GM18499 (cell line): Measurements from ENCODE around the gene SPATA31C2.
"Not testable (repeated sequence)": the region's sequence is repeated elsewhere in the genome, so short reads cannot be mapped to it uniquely, and the experiment has no call there.

Experiments used
- ATAC-seq: cut with Tn5 transposase; IDR thresholded peaks from one replicate; pipeline ENCODE4 v1.9.1; 2021; ENCODE audit warnings: moderate number of reproducible peaks; ENCODE audit not compliant: insufficient read depth, unreplicated experiment

Gene SPATA31C2

DNA sequence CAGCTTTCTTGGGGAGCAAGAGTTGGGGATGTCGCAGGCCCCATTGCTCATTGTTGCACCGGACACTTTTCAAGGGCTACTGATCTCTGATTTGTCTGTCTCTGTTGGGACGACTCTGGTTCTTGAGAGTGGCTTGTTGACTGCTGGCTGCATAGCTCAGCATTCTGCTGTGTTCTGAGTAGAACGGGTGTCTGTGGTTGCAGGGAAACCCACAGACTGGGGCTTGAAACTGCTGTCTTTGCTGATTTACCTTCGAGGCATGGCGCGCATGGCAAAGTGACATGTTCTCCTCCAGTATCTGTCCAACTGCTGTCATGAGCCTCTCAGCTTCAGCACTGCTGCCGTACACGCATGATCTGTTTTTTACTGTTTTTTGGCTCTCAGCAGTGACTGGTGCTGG lies 8.7 kb downstream of the SPATA31C2 start:
- not testable (repeated sequence) for ATAC-seq

GRCh38 chr9:88127700-88128300 lies 10.5 kb downstream of the SPATA31C2 start:
- not testable (repeated sequence) for ATAC-seq

GRCh38 chr9:88123413-88123812 lies 14.9 kb downstream of the SPATA31C2 start:
- ATAC-seq, result not testable (repeated sequence)

DNA sequence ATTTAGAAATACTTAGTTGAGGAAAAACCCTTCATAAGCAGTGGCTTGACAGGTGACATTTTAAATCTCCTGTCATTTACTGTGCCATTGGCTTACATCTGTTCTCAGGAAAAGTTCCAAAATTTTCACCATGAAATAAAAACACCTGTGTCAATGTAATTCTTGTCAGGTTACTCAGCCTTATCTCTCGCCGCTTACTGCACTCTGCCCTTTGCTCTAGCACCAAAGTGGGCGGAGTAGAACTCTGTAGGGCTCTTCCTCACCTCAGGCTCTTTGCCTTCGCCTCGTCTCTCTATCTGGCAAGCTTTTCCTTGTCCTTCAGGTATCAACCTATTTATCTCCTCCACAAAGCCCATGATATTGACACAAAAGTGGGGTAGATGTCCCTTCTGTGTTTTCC lies 20.2 kb downstream of the SPATA31C2 start:
- not testable (repeated sequence) for ATAC-seq

- not testable (repeated sequence) for ATAC-seq
Observed at GRCh38 chr9:88114968-88115612, 23.2 kb downstream of the SPATA31C2 start.

DNA sequence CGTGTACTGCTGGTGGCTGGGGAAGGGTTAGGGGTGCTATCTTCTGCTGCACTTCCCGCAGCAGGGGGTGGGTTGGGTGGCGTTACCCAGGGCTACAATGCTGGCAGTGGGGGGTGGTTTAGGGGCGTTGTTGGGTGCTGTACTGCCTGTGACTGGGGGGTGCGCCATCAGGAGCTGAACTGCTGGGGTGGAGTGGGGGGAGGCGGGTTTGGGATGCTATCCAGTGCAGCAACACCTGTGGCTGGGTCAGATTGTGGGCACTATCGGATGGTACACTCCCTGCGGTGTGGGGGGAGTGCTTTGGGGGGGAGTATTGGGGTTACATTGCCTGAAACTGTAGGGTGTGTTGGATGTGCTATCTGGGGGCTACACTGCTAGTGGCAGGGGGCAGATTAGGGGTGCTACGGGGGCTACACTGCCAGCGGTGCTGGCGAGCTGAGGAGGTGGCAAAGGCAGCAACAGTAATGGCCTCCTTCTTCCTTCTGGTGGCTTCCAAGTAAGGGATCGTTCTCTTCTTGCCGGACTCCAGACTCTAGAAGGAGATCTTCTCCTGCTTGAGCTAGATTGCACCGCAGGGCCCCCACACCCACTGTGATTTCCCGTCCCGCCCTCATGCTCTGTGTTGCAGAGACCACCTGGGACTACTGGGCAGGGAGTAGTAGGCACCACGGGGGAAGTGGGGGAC lies 23.9 kb downstream of the SPATA31C2 start:
- ATAC-seq, result not testable (repeated sequence)

- ATAC-seq, result not testable (repeated sequence)
Observed at GRCh38 chr9:88113156-88114130, 24.8 kb downstream of the SPATA31C2 start.

DNA sequence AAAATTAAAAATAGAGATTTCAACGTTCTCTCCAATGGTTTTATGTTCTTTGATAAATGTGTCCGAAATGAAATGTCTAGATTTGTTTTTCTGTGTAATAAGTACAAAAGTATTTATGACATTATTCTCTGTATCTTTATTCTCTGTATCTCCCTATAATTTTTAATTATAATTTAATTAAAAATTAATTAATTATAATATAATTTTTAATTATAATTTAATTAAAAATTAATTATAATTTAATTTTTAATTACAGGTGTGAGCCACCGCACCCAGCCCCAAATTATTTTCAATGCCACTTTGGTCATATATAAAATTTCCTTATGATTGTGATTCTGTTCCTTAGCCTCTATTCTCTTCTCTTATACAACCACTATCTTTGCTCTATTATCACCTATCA lies 28.2 kb downstream of the SPATA31C2 start:
- no peak for ATAC-seq

DNA sequence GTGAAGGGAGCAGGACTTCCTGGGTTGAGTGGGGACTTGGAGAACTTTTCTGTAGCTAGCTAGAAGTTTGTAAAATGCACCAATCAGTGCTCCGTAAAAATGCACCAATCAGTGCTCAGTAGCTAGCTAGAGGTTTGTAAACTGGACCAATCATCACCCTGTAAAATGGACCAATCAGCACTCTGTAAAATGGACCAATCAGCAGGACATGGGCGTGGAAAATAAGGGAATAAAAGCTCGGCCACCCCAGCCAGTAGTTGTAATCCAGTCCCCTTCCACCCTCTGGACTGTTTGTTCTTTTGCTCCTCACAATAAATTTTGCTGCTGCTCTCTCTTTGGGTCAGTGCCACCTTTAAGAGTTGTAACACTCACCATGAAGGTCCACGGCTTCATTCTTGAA lies 29.5 kb downstream of the SPATA31C2 start:
- no peak for ATAC-seq

GRCh38 chr9:88106492-88106891 lies 31.8 kb downstream of the SPATA31C2 start:
- no peak for ATAC-seq

DNA sequence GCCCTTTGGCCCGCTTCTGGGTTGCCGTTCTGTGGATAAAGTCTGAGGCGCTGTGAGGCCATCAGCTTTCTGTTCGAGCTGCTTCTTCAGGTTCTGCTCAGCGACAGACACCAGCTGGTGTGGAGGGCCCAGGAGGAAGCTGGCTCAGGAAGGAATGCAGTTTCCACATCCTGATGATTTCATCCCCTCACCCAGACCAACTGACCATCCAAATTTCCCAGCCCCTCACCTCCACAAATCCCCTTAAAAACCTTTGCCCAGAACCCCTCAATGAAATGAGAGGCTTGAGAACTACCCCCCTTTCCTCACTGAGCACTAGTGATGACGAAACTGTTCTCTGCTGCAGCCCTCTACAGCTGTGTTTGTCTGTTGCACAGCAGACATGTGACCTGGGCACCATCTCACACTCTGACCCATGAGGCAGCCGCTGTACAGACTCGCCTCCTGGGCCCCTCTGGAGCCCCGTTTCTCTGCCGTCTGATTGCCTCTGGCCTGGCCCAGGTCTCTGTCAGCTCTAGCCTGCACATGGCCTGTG lies 45.4 kb downstream of the SPATA31C2 start:
- ATAC-seq, result no peak

GRCh38 chr9:88090151-88090581 lies 48.1 kb downstream of the SPATA31C2 start:
- no peak for ATAC-seq

- ATAC-seq, result no peak
Observed at GRCh38 chr9:88087906-88088305, 50.4 kb downstream of the SPATA31C2 start.

DNA sequence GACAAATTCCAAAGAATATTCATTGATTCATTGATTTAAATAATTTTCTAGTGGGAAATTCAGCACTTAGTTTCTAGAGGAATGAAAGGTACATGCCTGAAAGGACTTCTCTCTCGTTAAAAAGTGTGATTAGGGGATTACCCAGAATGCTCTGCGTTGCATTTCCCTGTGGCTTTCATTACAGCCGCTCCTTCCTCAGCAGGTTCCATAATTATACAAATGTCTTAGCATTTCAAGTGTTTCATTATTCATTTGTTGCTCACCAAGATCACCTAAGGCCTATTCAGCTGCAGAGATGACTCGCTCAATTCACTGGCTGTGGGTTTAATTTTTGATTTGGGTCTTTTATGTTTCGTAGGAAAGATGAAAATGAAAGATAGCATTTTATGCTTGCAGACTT lies 52.8 kb downstream of the SPATA31C2 start:
- ATAC-seq, result no peak

DNA sequence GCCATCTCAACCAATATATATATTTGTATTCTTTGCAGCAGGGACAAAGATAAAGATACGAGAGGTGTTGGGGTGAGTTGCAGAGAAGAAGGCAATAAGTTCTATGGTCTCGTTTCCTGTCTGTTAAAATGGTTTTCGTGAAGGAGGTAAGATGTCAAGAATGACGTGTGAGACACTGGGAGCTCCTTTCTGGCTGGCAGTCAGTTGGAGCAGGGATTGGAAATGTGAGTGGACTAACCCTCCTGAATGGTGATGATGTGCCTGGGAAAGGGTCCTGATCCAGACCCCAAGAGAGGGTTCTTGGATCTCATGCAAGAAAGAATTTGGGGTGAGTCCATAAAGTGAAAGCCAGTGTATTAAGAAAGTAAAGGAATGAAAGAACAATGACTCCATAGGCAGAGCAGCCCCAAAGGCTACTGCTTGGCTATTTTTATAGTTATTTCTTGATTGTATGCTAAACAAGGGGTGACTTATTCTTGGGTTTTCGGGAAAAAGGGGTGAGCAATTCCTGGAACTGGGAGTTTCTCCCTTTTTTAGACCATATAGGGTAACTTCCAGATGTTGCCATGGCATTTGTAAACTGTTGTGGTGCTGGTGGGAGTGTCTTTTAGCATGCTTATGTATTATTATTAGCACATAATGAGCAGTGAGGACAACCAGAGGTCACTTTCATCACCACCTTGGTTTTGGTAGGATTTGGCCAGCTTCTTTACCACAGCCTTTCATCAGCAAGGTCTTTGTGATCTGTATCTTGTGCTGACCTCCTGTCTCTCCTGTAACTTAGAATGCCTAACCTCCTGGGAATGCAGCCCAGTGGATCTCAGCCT lies 53.7 kb downstream of the SPATA31C2 start:
- ATAC-seq, result no peak
